GM23338 (cell line): ENCODE data around the gene ADSS1. TPM values are rescaled to one million over a fixed set of nuclear protein-coding genes. Genes with fewer than 3 reads are reported as not detected.

Experiments used
- ATAC-seq: fragments of 200-7000 bp; cut with Tn5 transposase; 3 replicates; pipeline ENCODE4 v1.9.1; 2020
- DNase-seq: peaks from one replicate; pipeline ENCODE4 v3.0.0-alpha.2; 2015; ENCODE audit warnings: low spot score
- H2AFZ ChIP-seq: fragments of 200-600 bp; sonication (generic); 2 replicates; pipeline ENCODE4 v1.8.0; 2016; ENCODE audit warnings: antibody characterized with exemption, mild to moderate bottlenecking, moderate library complexity
- H3F3A ChIP-seq: fragments of 200-600 bp; sonication (generic); replicated peaks from 2 replicates; pipeline ENCODE4 v1.8.0; 2017; ENCODE audit warnings: antibody characterized with exemption, mixed run types, low read depth
- H3K27ac ChIP-seq: fragments of 200-600 bp; sonication (generic); 2 replicates; pipeline ENCODE4 v1.6.1; 2016; ENCODE audit warnings: low read depth
- H3K27me3 ChIP-seq: fragments of 200-600 bp; sonication (generic); 2 replicates; pipeline ENCODE4 v1.8.0; 2016; ENCODE audit warnings: mild to moderate bottlenecking, mixed run types, moderate library complexity; ENCODE audit not compliant: insufficient read depth
- H3K36me3 ChIP-seq: fragments of 200-600 bp; sonication (generic); 2 replicates; pipeline ENCODE4 v1.8.0; 2016; ENCODE audit warnings: mild to moderate bottlenecking; ENCODE audit not compliant: insufficient read depth
- H3K4me1 ChIP-seq: fragments of 200-600 bp; sonication (generic); 2 replicates; pipeline ENCODE4 v1.8.0; 2016; ENCODE audit warnings: mild to moderate bottlenecking, moderate library complexity; ENCODE audit not compliant: insufficient read depth
- H3K4me2 ChIP-seq: fragments of 200-600 bp; sonication (generic); 2 replicates; pipeline ENCODE4 v1.7.1; 2017; ENCODE audit warnings: mixed run types
- H3K4me3 ChIP-seq: fragments of 200-600 bp; sonication (generic); 2 replicates; pipeline ENCODE4 v1.6.1; 2016; ENCODE audit warnings: mixed run types
- H3K79me2 ChIP-seq: fragments of 200-600 bp; sonication (generic); replicated peaks from 2 replicates; pipeline ENCODE4 v1.8.0; 2017; ENCODE audit warnings: mild to moderate bottlenecking; ENCODE audit not compliant: insufficient read depth
- H3K9me2 ChIP-seq: fragments of 200-600 bp; sonication (generic); 2 replicates; pipeline ENCODE4 v1.8.0; 2017; ENCODE audit not compliant: insufficient read depth
- H4K20me1 ChIP-seq: fragments of 200-600 bp; sonication (generic); replicated peaks from 2 replicates; pipeline ENCODE4 v1.8.0; 2017; ENCODE audit warnings: mild to moderate bottlenecking; ENCODE audit not compliant: insufficient read depth
- H3K27ac Mint-ChIP-seq: 2 replicates; pipeline ENCODE4 v1.8.0; 2020; ENCODE audit warnings: inconsistent platforms, mild to moderate bottlenecking, moderate library complexity, mixed read lengths
- H3K27me3 Mint-ChIP-seq: 3 replicates; pipeline ENCODE4 v1.8.0; 2022; ENCODE audit warnings: low read depth, mild to moderate bottlenecking, moderate library complexity, mixed read lengths, inconsistent platforms; ENCODE audit not compliant: insufficient read depth, poor library complexity
- H3K36me3 Mint-ChIP-seq: 3 replicates; pipeline ENCODE4 v1.8.0; 2021; ENCODE audit warnings: low read depth, mild to moderate bottlenecking, inconsistent platforms, moderate library complexity, mixed read lengths
- H3K4me1 Mint-ChIP-seq: 3 replicates; pipeline ENCODE4 v1.8.0; 2020; ENCODE audit warnings: mild to moderate bottlenecking, inconsistent platforms, mixed read lengths
- H3K4me3 Mint-ChIP-seq: 3 replicates; pipeline ENCODE4 v1.8.0; 2021; ENCODE audit warnings: moderate library complexity, mild to moderate bottlenecking, inconsistent platforms, mixed read lengths
- H3K9me3 Mint-ChIP-seq: 3 replicates; pipeline ENCODE4 v1.8.0; 2020; ENCODE audit warnings: moderate library complexity, mild to moderate bottlenecking, inconsistent platforms, mixed read lengths
- CREB1 ChIP-seq: fragments of 250-450 bp; sonication (Bioruptor Pico); IDR thresholded peaks from 2 replicates; pipeline ENCODE4 v1.5.0; 2020; ENCODE audit warnings: low read depth, mild to moderate bottlenecking, moderate library complexity
- CTCF ChIP-seq, 2 experiments: fragments of 200-600 bp in 1 of 2; sonication (generic) in 1 of 2; conservative IDR thresholded peaks; 2 replicates each; pipeline versions ENCODE4 v1.5.1 to v1.6.1; 2016 to 2017; ENCODE audit warnings: antibody characterized with exemption in 2 of 2, low read depth in 2 of 2, mild to moderate bottlenecking in 2 of 2, moderate library complexity in 1 of 2
- ETS1 ChIP-seq: IDR thresholded peaks from 2 replicates; pipeline ENCODE4 v1.6.1; 2016; ENCODE audit warnings: antibody characterized with exemption
- EZH2 ChIP-seq: fragments of 200-600 bp; sonication (generic); IDR thresholded peaks from one replicate; pipeline ENCODE4 v1.8.0; 2017; ENCODE audit warnings: antibody characterized with exemption, mild to moderate bottlenecking, low read depth; ENCODE audit not compliant: unreplicated experiment
- EZH2phosphoT487 ChIP-seq: fragments of 200-600 bp; sonication (generic); IDR thresholded peaks from one replicate; pipeline ENCODE4 v1.8.1; 2018; ENCODE audit warnings: antibody characterized with exemption; ENCODE audit not compliant: unreplicated experiment
- JUNB ChIP-seq: IDR thresholded peaks from one replicate; pipeline ENCODE4 v1.6.1; 2016; ENCODE audit warnings: antibody characterized with exemption; ENCODE audit not compliant: unreplicated experiment
- NANOG ChIP-seq: IDR thresholded peaks from 2 replicates; pipeline ENCODE4 v1.6.1; 2016; ENCODE audit warnings: antibody characterized with exemption, borderline replicate concordance
- POLR2AphosphoS5 ChIP-seq: IDR thresholded peaks from 2 replicates; pipeline ENCODE4 v1.6.1; 2016; ENCODE audit warnings: antibody characterized with exemption, low read depth
- REST ChIP-seq: IDR thresholded peaks from one replicate; pipeline ENCODE4 v1.6.1; 2018; ENCODE audit warnings: antibody characterized with exemption; ENCODE audit not compliant: unreplicated experiment
- STAT1 ChIP-seq: IDR thresholded peaks from one replicate; pipeline ENCODE4 v1.6.1; 2016; ENCODE audit warnings: antibody characterized with exemption; ENCODE audit not compliant: unreplicated experiment
- ZNF114 ChIP-seq: fragments of 250-450 bp; sonication (Bioruptor Pico); IDR thresholded peaks from 2 replicates; pipeline ENCODE4 v1.5.0; 2020; ENCODE audit warnings: mild to moderate bottlenecking, moderate library complexity
- ZNF331 ChIP-seq: fragments of 250-450 bp; sonication (Bioruptor Pico); IDR thresholded peaks from 2 replicates; pipeline ENCODE4 v1.5.0; 2020; ENCODE audit warnings: low read depth, mild to moderate bottlenecking, moderate library complexity
- polyA plus RNA-seq: library from polyadenylated mRNA; unstranded; fragments of >200 nt; fragmentation: Nextera tagmentation; extraction: Ambion mirVana; gene quantifications from 2 replicates; pipeline ENCODE4 v1.2.1, GENCODE V29; 2016
- total RNA-seq: library from RNA; depleted of rRNA; stranded (reverse); fragments of >200 nt; shearing (Covaris generic); gene quantifications from 2 replicates; pipeline ENCODE4 v1.2.3, GENCODE V29; 2014

The ADSS1 gene
- total and polyA plus RNA-seq, 2 experiments from 2014 or later = 9.5 to 11.6 TPM

DNA sequence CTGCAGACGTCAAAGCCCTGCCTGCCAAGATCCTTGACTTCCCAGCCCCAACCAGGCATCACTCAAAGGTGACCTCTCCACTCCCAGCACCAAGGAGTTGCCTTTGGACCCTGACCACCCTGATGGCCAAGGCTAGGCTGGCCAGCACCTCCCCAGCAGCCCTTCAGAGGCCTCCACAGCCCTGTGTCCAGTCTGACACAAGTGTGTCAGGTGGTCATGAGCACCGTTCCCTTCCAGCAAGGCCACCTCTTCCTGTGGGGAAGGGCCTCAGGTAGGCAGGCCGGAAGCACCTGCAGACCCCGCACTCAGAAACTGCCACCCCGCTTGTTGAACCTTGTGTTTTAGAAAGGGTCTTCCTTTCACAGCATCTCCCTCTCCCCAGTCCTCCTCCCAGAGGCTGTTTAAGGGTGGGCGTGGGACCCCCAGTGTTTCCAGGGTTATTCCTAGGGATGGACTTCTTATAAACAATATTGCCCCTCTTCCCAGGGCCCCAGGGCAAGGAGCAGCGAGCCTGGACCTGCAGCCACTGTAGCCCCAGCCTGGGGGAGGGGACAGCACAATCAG is 47.8 kb upstream of the ADSS1 start:
- H3K4me2 ChIP-seq = peak overlapping the region; percentile 93
- H3F3A ChIP-seq = peaks cover 10% of the 10 kb centered on the region
- Mint-ChIP-seq H3K4me3 (0 out of 3 replicates have a peak overlapping the region, but pooled peaks have one; percentile 68), H3K27me3 (peaks cover 15% of the 10 kb centered on the region), H3K36me3 (no peaks in the 10 kb centered on the region), H3K9me3 (no peaks in the 10 kb centered on the region), H3K4me1 (peaks cover 35% of the 10 kb centered on the region), H3K27ac (no peak overlapping the region)
- peak overlapping the region; percentile 74; the same call in 1 of the 2 replicates for H2AFZ ChIP-seq
- H3K79me2 ChIP-seq = no peaks in the 10 kb centered on the region
- no peaks in the 10 kb centered on the region for H3K27me3 ChIP-seq
- TF ChIP-seq STAT1 (no peak), EZH2phosphoT487 (no peak), ZNF331 (CRISPR knock-in tag) (no peak), REST (no peak), CREB1 (no peak), EZH2 (no peak), NANOG (no peak), JUNB (no peak), CTCF (conservative IDR thresholded peaks at IDR 0.05; ENCODE audit: low read depth in 2 of 2) (no peak), ETS1 (no peak), ZNF114 (CRISPR knock-in tag) (no peak), POLR2AphosphoS5 (no peak)
- ATAC-seq = no peak
- H3K27ac ChIP-seq = 0 out of 2 replicates have a peak overlapping the region, but pooled peaks have one; percentile 74
- no peak for DNase-seq
- H3K9me2 ChIP-seq = peaks cover 6% of the 10 kb centered on the region; the same call in 1 of the 2 replicates
- peak overlapping the region; percentile 73; the same call in 1 of the 2 replicates for H3K4me3 ChIP-seq
- H3K4me1 ChIP-seq = peaks cover 42% of the 10 kb centered on the region
- no peaks in the 10 kb centered on the region for H4K20me1 ChIP-seq
- no peaks in the 10 kb centered on the region for H3K36me3 ChIP-seq
